ENCODE measurements around the gene CDK5R2.
"Not testable (repeated sequence)": the region's sequence is repeated elsewhere in the genome, so short reads cannot be mapped to it uniquely, and the experiment has no call there.

The CDK5R2 gene

GRCh38 chr2:218959141-218959731 is at the start of gene CDK5R2:
CDK5R2 (plus strand) TSS chr2:218959666; CDS start chr2:218959821, 155 bp downstream.
- FAIRE-seq = no peak

- FAIRE-seq = no peak
These were observed 48.7 kb upstream of the CDK5R2 start for GRCh38 chr2:218910741-218911140.

- no peak for FAIRE-seq
These were observed 39.0 kb upstream of the CDK5R2 start for GRCh38 chr2:218920504-218920903.

- no peak for FAIRE-seq
These were observed 34.7 kb upstream of the CDK5R2 start for GRCh38 chr2:218924757-218925156.

- no peak for FAIRE-seq
These were observed 34.0 kb upstream of the CDK5R2 start for GRCh38 chr2:218925434-218925833.

- no peak for FAIRE-seq
These were observed 32.0 kb upstream of the CDK5R2 start for GRCh38 chr2:218927422-218927821.

- FAIRE-seq = no peak
These were observed 31.6 kb upstream of the CDK5R2 start for GRCh38 chr2:218927876-218928275.

- not testable (repeated sequence) for FAIRE-seq
These were observed 29.0 kb upstream of the CDK5R2 start for GRCh38 chr2:218930488-218930887.

GRCh38 chr2:218931751-218932150 is 27.7 kb upstream of the CDK5R2 start:
- not testable (repeated sequence) for FAIRE-seq

- no peak for FAIRE-seq
These were observed 14.6 kb upstream of the CDK5R2 start for GRCh38 chr2:218944759-218945404.

GRCh38 chr2:218946621-218947020 is 12.8 kb upstream of the CDK5R2 start:
- no peak for FAIRE-seq

GRCh38 chr2:218952160-218952559 is 7.3 kb upstream of the CDK5R2 start:
- no peak for FAIRE-seq

- FAIRE-seq = no peak
These were observed 6.0 kb upstream of the CDK5R2 start for GRCh38 chr2:218953366-218953954.

GRCh38 chr2:218954541-218955300 is 4.7 kb upstream of the CDK5R2 start:
- no peak for FAIRE-seq

- no peak for FAIRE-seq
These were observed 3.4 kb upstream of the CDK5R2 start for GRCh38 chr2:218956039-218956438.

GRCh38 chr2:218957671-218958070 is 1.8 kb upstream of the CDK5R2 start:
- FAIRE-seq = no peak

- no peak for FAIRE-seq
These were observed 1.2 kb upstream of the CDK5R2 start for GRCh38 chr2:218958276-218958675.

GRCh38 chr2:218959761-218960308 is 369 bp downstream of the CDK5R2 start:
- no peak for FAIRE-seq

GRCh38 chr2:218960309-218961165 is 1.1 kb downstream of the CDK5R2 start:
- FAIRE-seq = no peak

- FAIRE-seq = no peak
These were observed 1.8 kb downstream of the CDK5R2 start for GRCh38 chr2:218961229-218961628.

- no peak for FAIRE-seq
These were observed 2.4 kb downstream of the CDK5R2 start for GRCh38 chr2:218961651-218962570.
